ENCODE measurements around the gene IRAG1.
A peak's percentile ranks its signal among the peaks of the same experiment; 100 is the strongest.

The IRAG1 gene

DNA sequence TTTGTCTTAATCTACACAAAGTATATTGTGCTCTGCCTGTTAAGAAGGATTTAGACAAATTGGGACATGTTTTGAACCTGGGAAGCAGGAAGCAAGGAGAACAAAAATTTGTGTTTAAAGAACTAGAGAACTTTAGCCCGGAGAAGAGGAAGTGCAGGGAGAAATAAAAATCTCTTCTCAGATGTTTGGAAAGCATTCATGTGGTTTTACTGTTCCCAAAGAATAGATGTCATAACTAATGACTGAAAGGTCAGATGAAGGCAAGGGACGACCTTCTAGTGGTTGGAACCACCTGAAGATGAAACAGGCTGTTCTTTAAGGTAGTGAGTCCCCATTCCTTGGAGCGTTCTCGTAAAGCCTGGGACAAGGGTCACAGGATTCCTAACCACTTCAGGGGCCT, 38.3 kb downstream of the IRAG1 start:
- ChIA-PET POLR2A (interaction anchor here (1.5 kb wide), 1 partner anchor 115 kb away, joined by 3 read pairs; the partner anchor contains the start of gene RNF141), CTCF (interaction anchor here (1.0 to 5.2 kb wide), 10 partner anchors 10 to 249 kb away, joined by 3 to 41 read pairs (median 6); no protein-coding TSS in a partner anchor)
- H3K36me3 ChIP-seq (ENCODE audit: control insufficient read depth in 2 of 2, insufficient read depth in 1 of 2, low read length in 2 of 2): no peaks in the 10 kb centered on the region
- no peak overlapping the region for H3K27ac ChIP-seq (ENCODE audit: extremely low read depth, low read depth, low read length)
- H3K4me3 ChIP-seq (ENCODE audit: low read depth, low read length): no peak overlapping the region
- TF ChIP-seq ZNF23 (tag by site-specific recombination; IDR thresholded peaks at IDR 0.05; ENCODE audit: borderline replicate concordance) (no peak), ZNF544 (tag by site-specific recombination; IDR thresholded peaks at IDR 0.05) (no peak)
- H3K9me3 ChIP-seq (ENCODE audit: control insufficient read depth, insufficient read depth, low read depth, low read length): no peaks in the 10 kb centered on the region
- H3K4me1 ChIP-seq (ENCODE audit: control insufficient read depth, insufficient read depth, low read length): no peaks in the 10 kb centered on the region

- H3K4me1 ChIP-seq (ENCODE audit: control insufficient read depth, insufficient read depth, low read length): no peaks in the 10 kb centered on the region
- POLR2A ChIA-PET: interaction anchor here (1.5 kb wide), 1 partner anchor 114 kb away, joined by 3 read pairs; the partner anchor contains the start of gene RNF141
- no peak overlapping the region for H3K27ac ChIP-seq (ENCODE audit: extremely low read depth, low read depth, low read length)
- CTCF ChIA-PET: interaction anchor here (0.5 to 5.2 kb wide), 12 partner anchors 10 to 1005 kb away, joined by 3 to 41 read pairs (median 4); no protein-coding TSS in a partner anchor
- H3K36me3 ChIP-seq (ENCODE audit: control insufficient read depth in 2 of 2, insufficient read depth in 1 of 2, low read length in 2 of 2): no peaks in the 10 kb centered on the region
- no peaks in the 10 kb centered on the region for H3K9me3 ChIP-seq (ENCODE audit: control insufficient read depth, insufficient read depth, low read depth, low read length)
- TF ChIP-seq, protein P1, sequence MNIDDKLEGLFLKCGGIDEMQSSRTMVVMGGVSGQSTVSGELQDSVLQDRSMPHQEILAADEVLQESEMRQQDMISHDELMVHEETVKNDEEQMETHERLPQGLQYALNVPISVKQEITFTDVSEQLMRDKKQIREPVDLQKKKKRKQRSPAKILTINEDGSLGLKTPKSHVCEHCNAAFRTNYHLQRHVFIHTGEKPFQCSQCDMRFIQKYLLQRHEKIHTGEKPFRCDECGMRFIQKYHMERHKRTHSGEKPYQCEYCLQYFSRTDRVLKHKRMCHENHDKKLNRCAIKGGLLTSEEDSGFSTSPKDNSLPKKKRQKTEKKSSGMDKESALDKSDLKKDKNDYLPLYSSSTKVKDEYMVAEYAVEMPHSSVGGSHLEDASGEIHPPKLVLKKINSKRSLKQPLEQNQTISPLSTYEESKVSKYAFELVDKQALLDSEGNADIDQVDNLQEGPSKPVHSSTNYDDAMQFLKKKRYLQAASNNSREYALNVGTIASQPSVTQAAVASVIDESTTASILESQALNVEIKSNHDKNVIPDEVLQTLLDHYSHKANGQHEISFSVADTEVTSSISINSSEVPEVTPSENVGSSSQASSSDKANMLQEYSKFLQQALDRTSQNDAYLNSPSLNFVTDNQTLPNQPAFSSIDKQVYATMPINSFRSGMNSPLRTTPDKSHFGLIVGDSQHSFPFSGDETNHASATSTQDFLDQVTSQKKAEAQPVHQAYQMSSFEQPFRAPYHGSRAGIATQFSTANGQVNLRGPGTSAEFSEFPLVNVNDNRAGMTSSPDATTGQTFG (tag by site-specific recombination; IDR thresholded peaks at IDR 0.05; ENCODE audit: borderline replicate concordance): no peak
- TF ChIP-seq ZNF26 (tag by site-specific recombination; IDR thresholded peaks at IDR 0.05) (no peak), ZNF433 (tag by site-specific recombination; IDR thresholded peaks at IDR 0.05; ENCODE audit: low read depth) (no peak), ZNF514 (tag by site-specific recombination; IDR thresholded peaks at IDR 0.05) (no peak), ZFHX2 (tag by site-specific recombination; conservative IDR thresholded peaks at IDR 0.05) (no peak), EGR2 (tag by site-specific recombination; IDR thresholded peaks at IDR 0.05; ENCODE audit: low read depth) (no peak), RBAK (tag by site-specific recombination; IDR thresholded peaks at IDR 0.05) (no peak)
- no peak overlapping the region for H3K4me3 ChIP-seq (ENCODE audit: low read depth, low read length)
Observed at GRCh38 chr11:10654811-10655150, 38.8 kb downstream of the IRAG1 start.

- Histone ChIP-seq H3K9me3 (ENCODE audit: control insufficient read depth, insufficient read depth, low read depth, low read length) (no peaks in the 10 kb centered on the region), H3K4me1 (ENCODE audit: control insufficient read depth, insufficient read depth, low read length) (no peaks in the 10 kb centered on the region), H3K4me3 (ENCODE audit: low read depth, low read length) (no peak overlapping the region), H3K27ac (ENCODE audit: extremely low read depth, low read depth, low read length) (no peak overlapping the region), H3K36me3 (ENCODE audit: control insufficient read depth in 2 of 2, insufficient read depth in 1 of 2, low read length in 2 of 2) (no peaks in the 10 kb centered on the region)
- POLR2A ChIA-PET: interaction anchor here (1.5 kb wide), 1 partner anchor 114 kb away, joined by 3 read pairs; the partner anchor contains the start of gene RNF141
- CTCF ChIA-PET: interaction anchor here (0.5 to 5.2 kb wide), 23 partner anchors 10 to 1005 kb away, joined by 3 to 41 read pairs (median 3); no protein-coding TSS in a partner anchor
- TF ChIP-seq ZNF140 (tag by site-specific recombination; IDR thresholded peaks at IDR 0.05): no peak
- no peak for TF ChIP-seq ZNF114 (tag by site-specific recombination; IDR thresholded peaks at IDR 0.05)
- TF ChIP-seq, protein P2, sequence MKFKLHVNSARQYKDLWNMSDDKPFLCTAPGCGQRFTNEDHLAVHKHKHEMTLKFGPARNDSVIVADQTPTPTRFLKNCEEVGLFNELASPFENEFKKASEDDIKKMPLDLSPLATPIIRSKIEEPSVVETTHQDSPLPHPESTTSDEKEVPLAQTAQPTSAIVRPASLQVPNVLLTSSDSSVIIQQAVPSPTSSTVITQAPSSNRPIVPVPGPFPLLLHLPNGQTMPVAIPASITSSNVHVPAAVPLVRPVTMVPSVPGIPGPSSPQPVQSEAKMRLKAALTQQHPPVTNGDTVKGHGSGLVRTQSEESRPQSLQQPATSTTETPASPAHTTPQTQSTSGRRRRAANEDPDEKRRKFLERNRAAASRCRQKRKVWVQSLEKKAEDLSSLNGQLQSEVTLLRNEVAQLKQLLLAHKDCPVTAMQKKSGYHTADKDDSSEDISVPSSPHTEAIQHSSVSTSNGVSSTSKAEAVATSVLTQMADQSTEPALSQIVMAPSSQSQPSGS (tag by site-specific recombination; IDR thresholded peaks at IDR 0.05; ENCODE audit: low read depth): no peak
- no peak for TF ChIP-seq GLI4 (tag by site-specific recombination; IDR thresholded peaks at IDR 0.05)
- TF ChIP-seq, protein P3, sequence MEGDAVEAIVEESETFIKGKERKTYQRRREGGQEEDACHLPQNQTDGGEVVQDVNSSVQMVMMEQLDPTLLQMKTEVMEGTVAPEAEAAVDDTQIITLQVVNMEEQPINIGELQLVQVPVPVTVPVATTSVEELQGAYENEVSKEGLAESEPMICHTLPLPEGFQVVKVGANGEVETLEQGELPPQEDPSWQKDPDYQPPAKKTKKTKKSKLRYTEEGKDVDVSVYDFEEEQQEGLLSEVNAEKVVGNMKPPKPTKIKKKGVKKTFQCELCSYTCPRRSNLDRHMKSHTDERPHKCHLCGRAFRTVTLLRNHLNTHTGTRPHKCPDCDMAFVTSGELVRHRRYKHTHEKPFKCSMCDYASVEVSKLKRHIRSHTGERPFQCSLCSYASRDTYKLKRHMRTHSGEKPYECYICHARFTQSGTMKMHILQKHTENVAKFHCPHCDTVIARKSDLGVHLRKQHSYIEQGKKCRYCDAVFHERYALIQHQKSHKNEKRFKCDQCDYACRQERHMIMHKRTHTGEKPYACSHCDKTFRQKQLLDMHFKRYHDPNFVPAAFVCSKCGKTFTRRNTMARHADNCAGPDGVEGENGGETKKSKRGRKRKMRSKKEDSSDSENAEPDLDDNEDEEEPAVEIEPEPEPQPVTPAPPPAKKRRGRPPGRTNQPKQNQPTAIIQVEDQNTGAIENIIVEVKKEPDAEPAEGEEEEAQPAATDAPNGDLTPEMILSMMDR (tag by site-specific recombination; IDR thresholded peaks at IDR 0.05): 0 out of 2 replicates have a peak, but pooled peaks have one; percentile 22
- no peak for TF ChIP-seq ZNF37A (tag by site-specific recombination; IDR thresholded peaks at IDR 0.05)
- TF ChIP-seq ZNF214 (tag by site-specific recombination; IDR thresholded peaks at IDR 0.05; ENCODE audit: borderline replicate concordance): no peak
- TF ChIP-seq TRIM28 (IDR thresholded peaks at IDR 0.05; ENCODE audit: borderline replicate concordance, low read length): no peak
- TF ChIP-seq ZNF292 (tag by site-specific recombination; IDR thresholded peaks at IDR 0.05; ENCODE audit: borderline replicate concordance, low read depth): no peak
- TF ChIP-seq ZNF629 (tag by site-specific recombination; IDR thresholded peaks at IDR 0.05): no peak
- TF ChIP-seq PBX3 (CRISPR knock-in tag; IDR thresholded peaks at IDR 0.05): no peak
- TF ChIP-seq ZNF112 (tag by site-specific recombination; IDR thresholded peaks at IDR 0.05): no peak
- no peak for TF ChIP-seq ZNF221 (tag by site-specific recombination; IDR thresholded peaks at IDR 0.05; ENCODE audit: borderline replicate concordance)
Observed at GRCh38 chr11:10653946-10654810, 39.4 kb downstream of the IRAG1 start.
